ENCODE measurements around the gene RBM23. TPM values are rescaled to one million over a fixed set of nuclear protein-coding genes. Genes with fewer than 3 reads are reported as not detected.

RBM23 gene
- total and polyA plus RNA-seq, 3 donors from 2014 or later, result 73.7 to 115 (median 93.3) TPM

- DNase-seq, result no peak
- Histone ChIP-seq H3K4me1 (peaks cover 45% of the 10 kb centered on the region), H3K4me3 (no peak overlapping the region), H3K9me3 (no peaks in the 10 kb centered on the region), H3K27me3 (no peaks in the 10 kb centered on the region), H3K27ac (peak overlapping the region; percentile 59 to 85), H3K36me3 (ENCODE audit: low read depth, missing control alignments) (no peaks in the 10 kb centered on the region)
- WGBS, 2 donors, result 68 to 72% methylated on average over 7 to 11 of the region's 11 CpGs
- TF ChIP-seq, protein P1, sequence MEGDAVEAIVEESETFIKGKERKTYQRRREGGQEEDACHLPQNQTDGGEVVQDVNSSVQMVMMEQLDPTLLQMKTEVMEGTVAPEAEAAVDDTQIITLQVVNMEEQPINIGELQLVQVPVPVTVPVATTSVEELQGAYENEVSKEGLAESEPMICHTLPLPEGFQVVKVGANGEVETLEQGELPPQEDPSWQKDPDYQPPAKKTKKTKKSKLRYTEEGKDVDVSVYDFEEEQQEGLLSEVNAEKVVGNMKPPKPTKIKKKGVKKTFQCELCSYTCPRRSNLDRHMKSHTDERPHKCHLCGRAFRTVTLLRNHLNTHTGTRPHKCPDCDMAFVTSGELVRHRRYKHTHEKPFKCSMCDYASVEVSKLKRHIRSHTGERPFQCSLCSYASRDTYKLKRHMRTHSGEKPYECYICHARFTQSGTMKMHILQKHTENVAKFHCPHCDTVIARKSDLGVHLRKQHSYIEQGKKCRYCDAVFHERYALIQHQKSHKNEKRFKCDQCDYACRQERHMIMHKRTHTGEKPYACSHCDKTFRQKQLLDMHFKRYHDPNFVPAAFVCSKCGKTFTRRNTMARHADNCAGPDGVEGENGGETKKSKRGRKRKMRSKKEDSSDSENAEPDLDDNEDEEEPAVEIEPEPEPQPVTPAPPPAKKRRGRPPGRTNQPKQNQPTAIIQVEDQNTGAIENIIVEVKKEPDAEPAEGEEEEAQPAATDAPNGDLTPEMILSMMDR (IDR thresholded peaks at IDR 0.05), result no peak
- TF ChIP-seq POLR2A (IDR thresholded peaks at IDR 0.05), result no peak
- intact Hi-C loops (cut with DNase I; ENCODE audit: low total_unique reads), result no loop called here
Observed at GRCh38 chr14:22846811-22847307, 72.1 kb downstream of the RBM23 start.

- intact Hi-C loops (cut with DNase I; ENCODE audit: low total_unique reads), result no loop called here
- Histone ChIP-seq H3K4me1 (peaks cover 45% of the 10 kb centered on the region), H3K9me3 (no peaks in the 10 kb centered on the region), H3K36me3 (ENCODE audit: low read depth, missing control alignments) (no peaks in the 10 kb centered on the region), H3K27me3 (no peaks in the 10 kb centered on the region), H3K4me3 (no peak overlapping the region), H3K27ac (peak overlapping the region; percentile 59 to 85)
- WGBS, 2 donors, result 65 to 74% methylated on average over 21 to 26 of the region's 26 CpGs
- no peak for DNase-seq
- TF ChIP-seq, protein P1 (IDR thresholded peaks at IDR 0.05), result no peak
- no peak for TF ChIP-seq POLR2A (IDR thresholded peaks at IDR 0.05)
Observed at GRCh38 chr14:22845821-22846625, 72.9 kb downstream of the RBM23 start.

DNA sequence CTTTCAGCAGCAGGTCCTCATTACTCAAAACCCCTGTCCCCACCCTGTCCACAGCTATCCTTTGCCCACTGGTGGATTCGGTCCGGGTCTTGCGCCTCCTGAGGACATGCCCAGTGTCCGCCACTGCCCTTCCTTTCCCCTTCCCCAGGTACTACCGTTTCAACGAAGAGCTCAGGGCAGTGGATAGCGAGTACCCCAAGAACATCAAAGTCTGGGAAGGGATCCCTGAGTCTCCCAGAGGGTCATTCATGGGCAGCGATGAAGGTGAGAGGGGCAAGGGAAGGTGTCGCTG, 73.9 kb downstream of the RBM23 start:
- Histone ChIP-seq H3K27me3 (no peaks in the 10 kb centered on the region), H3K4me1 (peaks cover 39% of the 10 kb centered on the region), H3K4me3 (no peak overlapping the region), H3K36me3 (ENCODE audit: low read depth, missing control alignments) (no peaks in the 10 kb centered on the region), H3K9me3 (no peaks in the 10 kb centered on the region), H3K27ac (peak overlapping the region in 1 of 2 donors; percentile 85)
- intact Hi-C loops (cut with DNase I; ENCODE audit: low total_unique reads), result no loop called here
- WGBS, 2 donors, result 87 to 91% methylated on average over 9 of the region's 9 CpGs
- TF ChIP-seq, protein P1 (IDR thresholded peaks at IDR 0.05), result no peak
- TF ChIP-seq POLR2A (IDR thresholded peaks at IDR 0.05), result no peak
- no peak for DNase-seq

DNA sequence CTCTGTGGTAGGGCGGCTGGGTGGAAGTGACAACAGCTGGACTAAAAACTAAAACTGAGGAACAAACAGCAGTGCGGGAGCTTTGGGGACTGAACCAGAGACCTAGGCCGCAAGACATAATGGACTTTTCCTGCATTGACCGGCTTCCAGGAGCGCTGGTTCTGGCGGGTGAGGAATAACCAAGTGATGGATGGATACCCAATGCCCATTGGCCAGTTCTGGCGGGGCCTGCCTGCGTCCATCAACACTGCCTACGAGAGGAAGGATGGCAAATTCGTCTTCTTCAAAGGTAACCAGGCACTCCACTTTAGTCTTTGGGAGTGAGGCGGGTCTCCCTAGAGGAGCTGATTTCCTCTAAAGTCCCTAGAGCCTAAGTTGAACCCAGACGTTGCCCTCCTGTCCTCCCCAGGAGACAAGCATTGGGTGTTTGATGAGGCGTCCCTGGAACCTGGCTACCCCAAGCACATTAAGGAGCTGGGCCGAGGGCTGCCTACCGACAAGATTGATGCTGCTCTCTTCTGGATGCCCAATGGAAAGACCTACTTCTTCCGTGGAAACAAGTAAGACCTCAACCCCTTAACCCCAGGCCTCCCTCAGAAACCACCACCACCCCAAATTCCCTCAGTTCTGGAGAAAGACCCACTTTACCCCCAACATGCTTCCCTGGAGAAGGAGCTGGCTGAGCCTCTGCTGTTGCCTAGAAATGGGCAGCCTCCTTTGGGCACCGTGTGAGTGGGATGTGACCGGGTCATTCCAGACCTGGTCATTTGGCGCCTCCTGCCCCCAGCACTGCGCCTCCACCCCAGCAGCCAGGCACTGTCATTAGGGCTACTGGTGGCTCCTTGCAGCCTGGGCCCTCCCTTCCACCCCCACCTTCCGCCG, 74.5 kb downstream of the RBM23 start:
- peaks cover 35% of the 10 kb centered on the region for H3K4me1 ChIP-seq
- DNase-seq, result no peak
- no peak for TF ChIP-seq POLR2A (IDR thresholded peaks at IDR 0.05)
- TF ChIP-seq, protein P1 (IDR thresholded peaks at IDR 0.05), result no peak
- intact Hi-C loops (cut with DNase I; ENCODE audit: low total_unique reads), result no loop called here
- no peaks in the 10 kb centered on the region for H3K9me3 ChIP-seq
- no peaks in the 10 kb centered on the region for H3K27me3 ChIP-seq
- no peaks in the 10 kb centered on the region for H3K36me3 ChIP-seq (ENCODE audit: low read depth, missing control alignments)
- 87 to 88% methylated on average over 12 to 22 of the region's 22 CpGs for WGBS, 2 donors
- H3K4me3 ChIP-seq, result no peak overlapping the region
- H3K27ac ChIP-seq, result peak overlapping the region in 1 of 2 donors; percentile 85

Small RNA genes within 50 kb of the gene (small RNA-seq; reads per million reads assigned to genes)
- 0 reads per million in 2 donors for gene RF00019

Other genes with a start within 250 kb of the RBM23 start
- 10 to 100 TPM; 61.7 to 79.8 TPM for gene OXA1L, start 152.5 kb downstream of the RBM23 start, total RNA-seq
- gene OXA1L, start 152.5 kb downstream of the RBM23 start, polyA plus RNA-seq (ENCODE audit: insufficient read depth, low read depth, low replicate concordance), result 76.8 TPM
- 10 to 100 TPM; 22.2 to 34.7 TPM for gene SLC7A7, start 103.7 kb downstream of the RBM23 start, total RNA-seq
- gene SLC7A7, start 103.7 kb downstream of the RBM23 start, polyA plus RNA-seq (ENCODE audit: insufficient read depth, low read depth, low replicate concordance), result 77.1 TPM
- gene MRPL52, start 89.3 kb downstream of the RBM23 start, total RNA-seq, result 10 to 100 TPM; 31.1 to 47.0 TPM
- 77.0 TPM for gene MRPL52, start 89.3 kb downstream of the RBM23 start, polyA plus RNA-seq (ENCODE audit: insufficient read depth, low read depth, low replicate concordance)
- gene MMP14, start 82.6 kb downstream of the RBM23 start, total RNA-seq, result 10 to 100 TPM; 14.2 to 35.8 TPM
- 54.6 TPM for gene MMP14, start 82.6 kb downstream of the RBM23 start, polyA plus RNA-seq (ENCODE audit: insufficient read depth, low read depth, low replicate concordance)
- gene LRP10, start 47.4 kb downstream of the RBM23 start, total RNA-seq, result 10 to 100 TPM; 41.3 to 67.7 TPM
- 58.2 TPM for gene LRP10, start 47.4 kb downstream of the RBM23 start, polyA plus RNA-seq (ENCODE audit: insufficient read depth, low read depth, low replicate concordance)
- gene REM2, start 35.9 kb downstream of the RBM23 start, total RNA-seq, result 1 to 10 TPM; 2.9 to 4.8 TPM
- 2.4 TPM for gene REM2, start 35.9 kb downstream of the RBM23 start, polyA plus RNA-seq (ENCODE audit: insufficient read depth, low read depth, low replicate concordance)
- 10 to 100 TPM; 62.4 to 76.8 TPM for gene PRMT5, start 10.2 kb upstream of the RBM23 start, total RNA-seq
- 73.9 TPM for gene PRMT5, start 10.2 kb upstream of the RBM23 start, polyA plus RNA-seq (ENCODE audit: insufficient read depth, low read depth, low replicate concordance)
- 10 to 100 TPM; 26.4 to 30.5 TPM for gene HAUS4, start 37.9 kb upstream of the RBM23 start, total RNA-seq
- gene HAUS4, start 37.9 kb upstream of the RBM23 start, polyA plus RNA-seq (ENCODE audit: insufficient read depth, low read depth, low replicate concordance), result 22.4 TPM
- 10 to 100 TPM; 11.3 to 11.9 TPM for gene AJUBA, start 63.4 kb upstream of the RBM23 start, total RNA-seq
- gene AJUBA, start 63.4 kb upstream of the RBM23 start, polyA plus RNA-seq (ENCODE audit: insufficient read depth, low read depth, low replicate concordance), result 12.8 TPM
- 10 to 100 TPM; 12.5 to 17.5 TPM for gene C14orf93, start 91.0 kb upstream of the RBM23 start, total RNA-seq
- gene C14orf93, start 91.0 kb upstream of the RBM23 start, polyA plus RNA-seq (ENCODE audit: insufficient read depth, low read depth, low replicate concordance), result 4.5 TPM
- 100 to 1,000 TPM in 1 of 2 donors, 10 to 100 TPM in 1; 97.2 to 123 TPM for gene PSMB5, start 115.8 kb upstream of the RBM23 start, total RNA-seq
- gene PSMB5, start 115.8 kb upstream of the RBM23 start, polyA plus RNA-seq (ENCODE audit: insufficient read depth, low read depth, low replicate concordance), result 145 TPM
- under 1 TPM; 0.12 to 0.31 TPM for gene PSMB11, start 123.1 kb upstream of the RBM23 start, total RNA-seq
- 0.20 TPM for gene PSMB11, start 123.1 kb upstream of the RBM23 start, polyA plus RNA-seq (ENCODE audit: insufficient read depth, low read depth, low replicate concordance)
- 10 to 100 TPM; 10.2 TPM for gene CDH24, start 138.4 kb upstream of the RBM23 start, total RNA-seq
- gene CDH24, start 138.4 kb upstream of the RBM23 start, polyA plus RNA-seq (ENCODE audit: insufficient read depth, low read depth, low replicate concordance), result 3.9 TPM
- 100 to 1,000 TPM; 209 to 216 TPM for gene ACIN1, start 176.0 kb upstream of the RBM23 start, total RNA-seq
- 151 TPM for gene ACIN1, start 176.0 kb upstream of the RBM23 start, polyA plus RNA-seq (ENCODE audit: insufficient read depth, low read depth, low replicate concordance)
- 10 to 100 TPM; 17.7 to 26.9 TPM for gene C14orf119, start 176.4 kb upstream of the RBM23 start, total RNA-seq
- gene C14orf119, start 176.4 kb upstream of the RBM23 start, polyA plus RNA-seq (ENCODE audit: insufficient read depth, low read depth, low replicate concordance), result 60.8 TPM
- not detected for gene CIROP, start 185.8 kb upstream of the RBM23 start, total RNA-seq
- not detected for gene CIROP, start 185.8 kb upstream of the RBM23 start, polyA plus RNA-seq (ENCODE audit: insufficient read depth, low read depth, low replicate concordance)
- under 1 TPM; 0.19 to 0.24 TPM for gene CEBPE, start 200.1 kb upstream of the RBM23 start, total RNA-seq
- gene CEBPE, start 200.1 kb upstream of the RBM23 start, polyA plus RNA-seq (ENCODE audit: insufficient read depth, low read depth, low replicate concordance), result not detected

All from testis (tissue), 3 donors.